Keratinocyte (primary cell): ENCODE data around the gene RBMS3.

Experiments used
- EZH2 ChIP-seq: IDR thresholded peaks from one replicate; pipeline ENCODE4 v1.6.1; 2012; ENCODE audit warnings: inconsistent platforms, mild to moderate bottlenecking, low read length, moderate library complexity
- TF ChIP-seq, protein P1 (sequence below), 3 experiments: IDR thresholded peaks in 1 of 3; conservative IDR thresholded peaks in 1 of 3; optimal IDR thresholded peaks in 1 of 3; 2 replicates in 2 of 3; 3 replicates in 1 of 3; pipeline versions ENCODE3 to v1.5.1; 2011; ENCODE audit warnings: low read length in 3 of 3, mild to moderate bottlenecking in 3 of 3, moderate library complexity in 2 of 3, control low read depth in 1 of 3, inconsistent platforms in 1 of 3; ENCODE audit not compliant: insufficient read depth in 2 of 3; ENCODE audit errors: extremely low read depth in 1 of 3

DNA sequence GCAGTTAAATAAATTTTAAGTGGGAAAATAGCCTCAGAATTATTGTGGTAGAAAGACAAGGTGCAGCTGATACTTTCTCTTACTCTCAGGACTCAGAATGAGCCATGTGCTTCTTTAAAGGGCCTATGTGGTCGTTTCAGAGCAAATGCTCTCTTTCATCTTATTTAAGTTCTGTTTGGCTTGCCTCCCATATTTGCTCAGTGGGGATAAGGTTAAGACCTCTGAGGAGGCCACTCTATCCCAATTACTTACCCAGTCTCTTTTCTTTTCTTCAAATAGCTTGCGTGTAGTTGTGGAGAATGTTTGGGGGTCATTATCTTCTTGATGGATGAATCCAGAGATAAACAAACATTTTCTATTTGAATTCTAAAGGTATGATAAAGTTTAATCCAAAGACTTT lies 221.9 kb downstream of the RBMS3 start:
- no peak for TF ChIP-seq EZH2
- TF ChIP-seq, protein P1, sequence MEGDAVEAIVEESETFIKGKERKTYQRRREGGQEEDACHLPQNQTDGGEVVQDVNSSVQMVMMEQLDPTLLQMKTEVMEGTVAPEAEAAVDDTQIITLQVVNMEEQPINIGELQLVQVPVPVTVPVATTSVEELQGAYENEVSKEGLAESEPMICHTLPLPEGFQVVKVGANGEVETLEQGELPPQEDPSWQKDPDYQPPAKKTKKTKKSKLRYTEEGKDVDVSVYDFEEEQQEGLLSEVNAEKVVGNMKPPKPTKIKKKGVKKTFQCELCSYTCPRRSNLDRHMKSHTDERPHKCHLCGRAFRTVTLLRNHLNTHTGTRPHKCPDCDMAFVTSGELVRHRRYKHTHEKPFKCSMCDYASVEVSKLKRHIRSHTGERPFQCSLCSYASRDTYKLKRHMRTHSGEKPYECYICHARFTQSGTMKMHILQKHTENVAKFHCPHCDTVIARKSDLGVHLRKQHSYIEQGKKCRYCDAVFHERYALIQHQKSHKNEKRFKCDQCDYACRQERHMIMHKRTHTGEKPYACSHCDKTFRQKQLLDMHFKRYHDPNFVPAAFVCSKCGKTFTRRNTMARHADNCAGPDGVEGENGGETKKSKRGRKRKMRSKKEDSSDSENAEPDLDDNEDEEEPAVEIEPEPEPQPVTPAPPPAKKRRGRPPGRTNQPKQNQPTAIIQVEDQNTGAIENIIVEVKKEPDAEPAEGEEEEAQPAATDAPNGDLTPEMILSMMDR (optimal IDR thresholded peaks at IDR 0.05 in 1 of 3, IDR thresholded peaks at IDR 0.05 in 1 of 3, conservative IDR thresholded peaks at IDR 0.05 in 1 of 3; ENCODE audit: extremely low read depth in 1 of 3, insufficient read depth in 2 of 3, low read length in 3 of 3), result no peak
